GM23338 (cell line): Measurements from ENCODE around the gene BLVRA. TPM values are rescaled to one million over a fixed set of nuclear protein-coding genes. Genes with fewer than 3 reads are reported as not detected.
A peak's percentile ranks its signal among the peaks of the same experiment; 100 is the strongest.

Experiments used
- ATAC-seq: fragments of 200-7000 bp; cut with Tn5 transposase; 3 replicates; pipeline ENCODE4 v1.9.1; 2020
- DNase-seq: peaks from one replicate; pipeline ENCODE4 v3.0.0-alpha.2; 2015; ENCODE audit warnings: low spot score
- H2AFZ ChIP-seq: fragments of 200-600 bp; sonication (generic); 2 replicates; pipeline ENCODE4 v1.8.0; 2016; ENCODE audit warnings: antibody characterized with exemption, mild to moderate bottlenecking, moderate library complexity
- H3F3A ChIP-seq: fragments of 200-600 bp; sonication (generic); replicated peaks from 2 replicates; pipeline ENCODE4 v1.8.0; 2017; ENCODE audit warnings: antibody characterized with exemption, mixed run types, low read depth
- H3K27ac ChIP-seq: fragments of 200-600 bp; sonication (generic); 2 replicates; pipeline ENCODE4 v1.6.1; 2016; ENCODE audit warnings: low read depth
- H3K27me3 ChIP-seq: fragments of 200-600 bp; sonication (generic); 2 replicates; pipeline ENCODE4 v1.8.0; 2016; ENCODE audit warnings: mild to moderate bottlenecking, mixed run types, moderate library complexity; ENCODE audit not compliant: insufficient read depth
- H3K36me3 ChIP-seq: fragments of 200-600 bp; sonication (generic); 2 replicates; pipeline ENCODE4 v1.8.0; 2016; ENCODE audit warnings: mild to moderate bottlenecking; ENCODE audit not compliant: insufficient read depth
- H3K4me1 ChIP-seq: fragments of 200-600 bp; sonication (generic); 2 replicates; pipeline ENCODE4 v1.8.0; 2016; ENCODE audit warnings: mild to moderate bottlenecking, moderate library complexity; ENCODE audit not compliant: insufficient read depth
- H3K4me2 ChIP-seq: fragments of 200-600 bp; sonication (generic); 2 replicates; pipeline ENCODE4 v1.7.1; 2017; ENCODE audit warnings: mixed run types
- H3K4me3 ChIP-seq: fragments of 200-600 bp; sonication (generic); 2 replicates; pipeline ENCODE4 v1.6.1; 2016; ENCODE audit warnings: mixed run types
- H3K79me2 ChIP-seq: fragments of 200-600 bp; sonication (generic); replicated peaks from 2 replicates; pipeline ENCODE4 v1.8.0; 2017; ENCODE audit warnings: mild to moderate bottlenecking; ENCODE audit not compliant: insufficient read depth
- H3K9me2 ChIP-seq: fragments of 200-600 bp; sonication (generic); 2 replicates; pipeline ENCODE4 v1.8.0; 2017; ENCODE audit not compliant: insufficient read depth
- H4K20me1 ChIP-seq: fragments of 200-600 bp; sonication (generic); replicated peaks from 2 replicates; pipeline ENCODE4 v1.8.0; 2017; ENCODE audit warnings: mild to moderate bottlenecking; ENCODE audit not compliant: insufficient read depth
- H3K27ac Mint-ChIP-seq: 2 replicates; pipeline ENCODE4 v1.8.0; 2020; ENCODE audit warnings: inconsistent platforms, mild to moderate bottlenecking, moderate library complexity, mixed read lengths
- H3K27me3 Mint-ChIP-seq: 3 replicates; pipeline ENCODE4 v1.8.0; 2022; ENCODE audit warnings: low read depth, mild to moderate bottlenecking, moderate library complexity, mixed read lengths, inconsistent platforms; ENCODE audit not compliant: insufficient read depth, poor library complexity
- H3K36me3 Mint-ChIP-seq: 3 replicates; pipeline ENCODE4 v1.8.0; 2021; ENCODE audit warnings: low read depth, mild to moderate bottlenecking, inconsistent platforms, moderate library complexity, mixed read lengths
- H3K4me1 Mint-ChIP-seq: 3 replicates; pipeline ENCODE4 v1.8.0; 2020; ENCODE audit warnings: mild to moderate bottlenecking, inconsistent platforms, mixed read lengths
- H3K4me3 Mint-ChIP-seq: 3 replicates; pipeline ENCODE4 v1.8.0; 2021; ENCODE audit warnings: moderate library complexity, mild to moderate bottlenecking, inconsistent platforms, mixed read lengths
- H3K9me3 Mint-ChIP-seq: 3 replicates; pipeline ENCODE4 v1.8.0; 2020; ENCODE audit warnings: moderate library complexity, mild to moderate bottlenecking, inconsistent platforms, mixed read lengths
- CREB1 ChIP-seq: fragments of 250-450 bp; sonication (Bioruptor Pico); IDR thresholded peaks from 2 replicates; pipeline ENCODE4 v1.5.0; 2020; ENCODE audit warnings: low read depth, mild to moderate bottlenecking, moderate library complexity
- EZH2phosphoT487 ChIP-seq: fragments of 200-600 bp; sonication (generic); IDR thresholded peaks from one replicate; pipeline ENCODE4 v1.8.1; 2018; ENCODE audit warnings: antibody characterized with exemption; ENCODE audit not compliant: unreplicated experiment
- POLR2AphosphoS5 ChIP-seq: IDR thresholded peaks from 2 replicates; pipeline ENCODE4 v1.6.1; 2016; ENCODE audit warnings: antibody characterized with exemption, low read depth
- STAT1 ChIP-seq: IDR thresholded peaks from one replicate; pipeline ENCODE4 v1.6.1; 2016; ENCODE audit warnings: antibody characterized with exemption; ENCODE audit not compliant: unreplicated experiment
- ZNF114 ChIP-seq: fragments of 250-450 bp; sonication (Bioruptor Pico); IDR thresholded peaks from 2 replicates; pipeline ENCODE4 v1.5.0; 2020; ENCODE audit warnings: mild to moderate bottlenecking, moderate library complexity
- polyA plus RNA-seq: library from polyadenylated mRNA; unstranded; fragments of >200 nt; fragmentation: Nextera tagmentation; extraction: Ambion mirVana; gene quantifications from 2 replicates; pipeline ENCODE4 v1.2.1, GENCODE V29; 2016
- total RNA-seq: library from RNA; depleted of rRNA; stranded (reverse); fragments of >200 nt; shearing (Covaris generic); gene quantifications from 2 replicates; pipeline ENCODE4 v1.2.3, GENCODE V29; 2014
- TF ChIP-seq, protein P1 (sequence below), 2 experiments: fragments of 200-600 bp in 1 of 2; sonication (generic) in 1 of 2; conservative IDR thresholded peaks; 2 replicates each; pipeline versions ENCODE4 v1.5.1 to v1.6.1; 2016 to 2017; ENCODE audit warnings: antibody characterized with exemption in 2 of 2, low read depth in 2 of 2, mild to moderate bottlenecking in 2 of 2, moderate library complexity in 1 of 2
- TF ChIP-seq, protein P2 (sequence below): IDR thresholded peaks from 2 replicates; pipeline ENCODE4 v1.6.1; 2016; ENCODE audit warnings: antibody characterized with exemption
- TF ChIP-seq, protein P3 (sequence below): IDR thresholded peaks from one replicate; pipeline ENCODE4 v1.6.1; 2018; ENCODE audit warnings: antibody characterized with exemption; ENCODE audit not compliant: unreplicated experiment

BLVRA gene
- total and polyA plus RNA-seq, 2 experiments from 2014 or later, result 17.0 to 46.5 TPM

GRCh38 chr7:43753843-43754242, 4.6 kb upstream of the BLVRA start:
- H3K4me3 Mint-ChIP-seq, result no peak overlapping the region
- H3K4me1 Mint-ChIP-seq, result peaks cover 17% of the 10 kb centered on the region
- Histone ChIP-seq H3K27ac (no peak overlapping the region), H3K36me3 (no peaks in the 10 kb centered on the region), H3F3A (0 out of 2 replicates have a peak, but pooled peaks cover 6% of the 10 kb centered on the region), H2AFZ (no peak overlapping the region; the same call in 1 of the 2 replicates), H3K4me1 (peaks cover 3% of the 10 kb centered on the region; the same call in 1 of the 2 replicates), H3K4me3 (no peak overlapping the region), H3K79me2 (no peaks in the 10 kb centered on the region), H3K9me2 (no peaks in the 10 kb centered on the region), H4K20me1 (no peaks in the 10 kb centered on the region), H3K4me2 (no peak overlapping the region), H3K27me3 (peaks cover 20% of the 10 kb centered on the region)
- H3K36me3 Mint-ChIP-seq, result no peaks in the 10 kb centered on the region
- no peaks in the 10 kb centered on the region for H3K9me3 Mint-ChIP-seq
- TF ChIP-seq, protein P1, sequence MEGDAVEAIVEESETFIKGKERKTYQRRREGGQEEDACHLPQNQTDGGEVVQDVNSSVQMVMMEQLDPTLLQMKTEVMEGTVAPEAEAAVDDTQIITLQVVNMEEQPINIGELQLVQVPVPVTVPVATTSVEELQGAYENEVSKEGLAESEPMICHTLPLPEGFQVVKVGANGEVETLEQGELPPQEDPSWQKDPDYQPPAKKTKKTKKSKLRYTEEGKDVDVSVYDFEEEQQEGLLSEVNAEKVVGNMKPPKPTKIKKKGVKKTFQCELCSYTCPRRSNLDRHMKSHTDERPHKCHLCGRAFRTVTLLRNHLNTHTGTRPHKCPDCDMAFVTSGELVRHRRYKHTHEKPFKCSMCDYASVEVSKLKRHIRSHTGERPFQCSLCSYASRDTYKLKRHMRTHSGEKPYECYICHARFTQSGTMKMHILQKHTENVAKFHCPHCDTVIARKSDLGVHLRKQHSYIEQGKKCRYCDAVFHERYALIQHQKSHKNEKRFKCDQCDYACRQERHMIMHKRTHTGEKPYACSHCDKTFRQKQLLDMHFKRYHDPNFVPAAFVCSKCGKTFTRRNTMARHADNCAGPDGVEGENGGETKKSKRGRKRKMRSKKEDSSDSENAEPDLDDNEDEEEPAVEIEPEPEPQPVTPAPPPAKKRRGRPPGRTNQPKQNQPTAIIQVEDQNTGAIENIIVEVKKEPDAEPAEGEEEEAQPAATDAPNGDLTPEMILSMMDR (conservative IDR thresholded peaks at IDR 0.05; ENCODE audit: low read depth in 2 of 2), result peak; percentile 17 to 21; a peak in 1 of 4 replicates
- TF ChIP-seq EZH2phosphoT487 (no peak), CREB1 (no peak)
- TF ChIP-seq, protein P2, sequence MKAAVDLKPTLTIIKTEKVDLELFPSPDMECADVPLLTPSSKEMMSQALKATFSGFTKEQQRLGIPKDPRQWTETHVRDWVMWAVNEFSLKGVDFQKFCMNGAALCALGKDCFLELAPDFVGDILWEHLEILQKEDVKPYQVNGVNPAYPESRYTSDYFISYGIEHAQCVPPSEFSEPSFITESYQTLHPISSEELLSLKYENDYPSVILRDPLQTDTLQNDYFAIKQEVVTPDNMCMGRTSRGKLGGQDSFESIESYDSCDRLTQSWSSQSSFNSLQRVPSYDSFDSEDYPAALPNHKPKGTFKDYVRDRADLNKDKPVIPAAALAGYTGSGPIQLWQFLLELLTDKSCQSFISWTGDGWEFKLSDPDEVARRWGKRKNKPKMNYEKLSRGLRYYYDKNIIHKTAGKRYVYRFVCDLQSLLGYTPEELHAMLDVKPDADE, result no peak
- ATAC-seq (no peak), DNase-seq (peak; percentile 30)
- peaks cover 13% of the 10 kb centered on the region for H3K27me3 Mint-ChIP-seq
- no peak overlapping the region for H3K27ac Mint-ChIP-seq

GRCh38 chr7:43754596-43754995, 3.9 kb upstream of the BLVRA start:
- H3K4me1 ChIP-seq, result peaks cover 3% of the 10 kb centered on the region; the same call in 1 of the 2 replicates

More at GRCh38 chr7:43754596-43754995, 3.9 kb upstream of the BLVRA start:
- Mint-ChIP-seq H3K27ac (no peak overlapping the region), H3K4me3 (no peak overlapping the region), H3K9me3 (no peaks in the 10 kb centered on the region), H3K36me3 (no peaks in the 10 kb centered on the region), H3K27me3 (peaks cover 19% of the 10 kb centered on the region), H3K4me1 (peaks cover 20% of the 10 kb centered on the region)
- Histone ChIP-seq H3K36me3 (no peaks in the 10 kb centered on the region), H3F3A (0 out of 2 replicates have a peak, but pooled peaks cover 6% of the 10 kb centered on the region), H3K9me2 (no peaks in the 10 kb centered on the region), H4K20me1 (no peaks in the 10 kb centered on the region), H3K4me3 (no peak overlapping the region), H3K79me2 (no peaks in the 10 kb centered on the region), H3K27ac (no peak overlapping the region), H3K4me2 (no peak overlapping the region), H2AFZ (no peak overlapping the region), H3K27me3 (peaks cover 28% of the 10 kb centered on the region)
- ATAC-seq (no peak), DNase-seq (no peak)
- TF ChIP-seq POLR2AphosphoS5 (no peak), ZNF114 (no peak), STAT1 (no peak)
- TF ChIP-seq, protein P3, sequence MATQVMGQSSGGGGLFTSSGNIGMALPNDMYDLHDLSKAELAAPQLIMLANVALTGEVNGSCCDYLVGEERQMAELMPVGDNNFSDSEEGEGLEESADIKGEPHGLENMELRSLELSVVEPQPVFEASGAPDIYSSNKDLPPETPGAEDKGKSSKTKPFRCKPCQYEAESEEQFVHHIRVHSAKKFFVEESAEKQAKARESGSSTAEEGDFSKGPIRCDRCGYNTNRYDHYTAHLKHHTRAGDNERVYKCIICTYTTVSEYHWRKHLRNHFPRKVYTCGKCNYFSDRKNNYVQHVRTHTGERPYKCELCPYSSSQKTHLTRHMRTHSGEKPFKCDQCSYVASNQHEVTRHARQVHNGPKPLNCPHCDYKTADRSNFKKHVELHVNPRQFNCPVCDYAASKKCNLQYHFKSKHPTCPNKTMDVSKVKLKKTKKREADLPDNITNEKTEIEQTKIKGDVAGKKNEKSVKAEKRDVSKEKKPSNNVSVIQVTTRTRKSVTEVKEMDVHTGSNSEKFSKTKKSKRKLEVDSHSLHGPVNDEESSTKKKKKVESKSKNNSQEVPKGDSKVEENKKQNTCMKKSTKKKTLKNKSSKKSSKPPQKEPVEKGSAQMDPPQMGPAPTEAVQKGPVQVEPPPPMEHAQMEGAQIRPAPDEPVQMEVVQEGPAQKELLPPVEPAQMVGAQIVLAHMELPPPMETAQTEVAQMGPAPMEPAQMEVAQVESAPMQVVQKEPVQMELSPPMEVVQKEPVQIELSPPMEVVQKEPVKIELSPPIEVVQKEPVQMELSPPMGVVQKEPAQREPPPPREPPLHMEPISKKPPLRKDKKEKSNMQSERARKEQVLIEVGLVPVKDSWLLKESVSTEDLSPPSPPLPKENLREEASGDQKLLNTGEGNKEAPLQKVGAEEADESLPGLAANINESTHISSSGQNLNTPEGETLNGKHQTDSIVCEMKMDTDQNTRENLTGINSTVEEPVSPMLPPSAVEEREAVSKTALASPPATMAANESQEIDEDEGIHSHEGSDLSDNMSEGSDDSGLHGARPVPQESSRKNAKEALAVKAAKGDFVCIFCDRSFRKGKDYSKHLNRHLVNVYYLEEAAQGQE, result no peak
- TF ChIP-seq, protein P1 (conservative IDR thresholded peaks at IDR 0.05; ENCODE audit: low read depth in 2 of 2), result no peak
- TF ChIP-seq, protein P2, result no peak
